ENCODE data around the gene ADAM29. TPM values are rescaled to one million over a fixed set of nuclear protein-coding genes. Genes with fewer than 3 reads are reported as not detected.
"Not testable (repeated sequence)": the region's sequence is repeated elsewhere in the genome, so short reads cannot be mapped to it uniquely, and the experiment has no call there.

The ADAM29 gene
- total RNA-seq, 1 donor from 2014 or later, result not detected

- DNase-seq (ENCODE audit: missing footprints) (no peak), ATAC-seq (no peak)
- intact Hi-C loops (cut with DNase I), result no loop called here
Measured at GRCh38 chr4:174935607-174936006, 17.4 kb downstream of the ADAM29 start.

- ATAC-seq, result no peak
- no peak for DNase-seq (ENCODE audit: missing footprints)
- intact Hi-C loops (cut with DNase I), result no loop called here
Measured at GRCh38 chr4:174940002-174940401, 21.8 kb downstream of the ADAM29 start.

- intact Hi-C loops (cut with DNase I), result no loop called here
- ATAC-seq, result no peak
- no peak for DNase-seq (ENCODE audit: missing footprints)
Measured at GRCh38 chr4:174946246-174946645, 28.1 kb downstream of the ADAM29 start.

DNA sequence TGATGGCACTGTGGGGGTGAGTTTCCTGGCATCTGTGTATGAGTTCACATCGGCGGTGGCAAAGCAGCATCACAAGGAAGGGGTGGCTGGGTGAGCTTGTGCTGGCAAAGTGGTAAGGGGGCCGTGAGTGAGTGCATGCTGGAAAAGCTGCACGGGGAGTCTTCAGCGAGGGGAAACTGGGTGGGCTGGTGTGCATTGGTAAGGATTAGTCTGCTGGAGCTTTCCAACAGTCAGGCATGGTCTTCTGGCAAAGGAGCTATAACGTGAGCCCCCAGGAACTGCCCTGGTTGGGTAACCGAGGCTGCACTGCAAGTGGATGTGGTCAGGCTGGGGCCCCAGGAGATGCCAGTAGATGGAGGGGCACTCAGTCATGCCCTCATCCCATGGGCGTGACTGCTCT, 30.7 kb downstream of the ADAM29 start:
- intact Hi-C loops (cut with DNase I), result no loop called here
- no peak for ATAC-seq
- DNase-seq (ENCODE audit: missing footprints), result no peak

DNA sequence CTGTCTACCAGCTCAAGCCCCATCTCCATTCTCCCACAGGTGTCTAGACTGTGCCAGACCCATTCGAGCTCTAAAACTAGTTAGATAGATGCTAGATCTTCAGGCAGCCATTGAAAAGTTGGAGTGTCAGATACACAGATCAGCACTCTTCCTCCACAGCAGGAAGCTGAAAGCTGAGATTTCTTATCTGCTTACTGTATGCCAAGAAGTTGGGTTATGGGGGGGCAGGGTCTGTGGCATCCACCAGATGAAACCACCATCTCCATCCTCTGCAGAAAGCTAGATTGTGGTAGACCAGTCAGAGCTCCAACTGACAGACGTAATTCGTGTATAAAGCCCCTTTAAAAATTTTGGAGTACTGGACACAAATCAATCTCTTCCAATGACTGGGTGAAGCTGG, 54.8 kb downstream of the ADAM29 start:
- DNase-seq (ENCODE audit: missing footprints), result no peak
- ATAC-seq, result no peak
- intact Hi-C loops (cut with DNase I), result no loop called here

GRCh38 chr4:174973336-174973735, 55.2 kb downstream of the ADAM29 start:
- DNase-seq (ENCODE audit: missing footprints) (no peak), ATAC-seq (no peak)
- intact Hi-C loops (cut with DNase I), result no loop called here

DNA sequence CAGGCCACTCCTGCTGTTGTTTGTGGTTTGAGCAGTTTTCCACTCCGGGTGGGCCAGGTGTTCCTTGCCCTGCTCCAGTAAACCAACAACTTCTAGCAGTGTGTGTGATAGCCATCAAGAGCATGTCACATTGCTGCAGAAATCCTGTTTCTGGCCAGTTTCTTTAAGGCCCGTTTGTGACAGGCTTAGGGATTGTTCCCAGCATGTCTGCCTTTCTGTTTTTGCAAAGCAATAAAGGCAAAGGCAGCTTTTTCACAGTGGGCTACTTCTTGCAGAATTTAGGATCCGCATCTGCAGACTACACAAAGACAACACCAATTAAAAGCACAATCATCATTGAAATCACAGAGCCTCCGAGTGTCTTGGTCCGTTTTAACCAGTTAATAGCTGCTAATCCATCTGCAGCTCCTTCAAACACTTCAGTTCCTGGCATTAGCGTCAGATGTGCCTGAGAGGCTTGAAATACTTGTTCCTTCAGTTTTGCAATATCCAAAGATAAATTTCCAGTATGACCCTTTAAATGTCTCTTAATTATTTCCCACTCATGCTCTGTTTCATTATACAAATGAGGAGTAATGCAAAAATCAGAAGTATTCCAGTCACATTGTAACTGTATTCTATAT, 65.1 kb downstream of the ADAM29 start:
- DNase-seq (ENCODE audit: missing footprints), result no peak
- ATAC-seq, result no peak
- intact Hi-C loops (cut with DNase I), result no loop called here

DNA sequence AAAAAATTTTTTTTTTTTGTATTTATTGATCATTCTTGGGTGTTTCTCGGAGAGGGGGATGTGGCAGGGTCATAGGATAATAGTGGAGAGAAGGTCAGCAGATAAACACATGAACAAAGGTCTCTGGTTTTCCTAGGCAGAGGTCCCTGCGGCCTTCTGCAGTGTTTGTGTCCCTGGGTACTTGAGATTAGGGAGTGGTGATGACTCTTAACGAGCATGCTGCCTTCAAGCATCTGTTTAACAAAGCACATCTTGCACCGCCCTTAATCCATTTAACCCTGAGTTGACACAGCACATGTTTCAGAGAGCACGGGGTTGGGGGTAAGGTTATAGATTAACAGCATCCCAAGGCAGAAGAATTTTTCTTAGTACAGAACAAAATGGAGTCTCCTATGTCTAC, 65.7 kb downstream of the ADAM29 start:
- intact Hi-C loops (cut with DNase I); ATAC-seq; DNase-seq (ENCODE audit: missing footprints): not testable (repeated sequence)

DNA sequence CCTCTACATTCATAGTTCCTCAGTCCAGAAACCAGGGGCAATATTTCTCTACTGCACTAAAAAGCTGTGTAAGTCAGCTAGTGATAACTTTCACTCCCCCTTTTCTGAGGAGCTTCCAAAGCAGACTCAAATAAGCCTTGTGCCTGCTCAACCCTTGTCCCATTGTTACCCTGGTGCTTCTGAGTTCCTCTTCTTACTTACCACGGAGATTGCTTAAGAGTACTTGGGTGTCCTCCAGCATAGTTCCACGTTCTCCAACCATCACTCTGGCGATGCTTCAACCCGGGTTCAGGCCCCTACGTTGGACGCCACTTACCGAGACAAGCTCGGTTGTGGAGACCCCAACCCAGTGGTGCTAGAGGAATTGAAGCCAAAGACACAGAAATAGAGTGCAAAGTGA, 71.6 kb downstream of the ADAM29 start:
- no peak for ATAC-seq
- intact Hi-C loops (cut with DNase I), result no loop called here
- DNase-seq (ENCODE audit: missing footprints), result no peak

DNA sequence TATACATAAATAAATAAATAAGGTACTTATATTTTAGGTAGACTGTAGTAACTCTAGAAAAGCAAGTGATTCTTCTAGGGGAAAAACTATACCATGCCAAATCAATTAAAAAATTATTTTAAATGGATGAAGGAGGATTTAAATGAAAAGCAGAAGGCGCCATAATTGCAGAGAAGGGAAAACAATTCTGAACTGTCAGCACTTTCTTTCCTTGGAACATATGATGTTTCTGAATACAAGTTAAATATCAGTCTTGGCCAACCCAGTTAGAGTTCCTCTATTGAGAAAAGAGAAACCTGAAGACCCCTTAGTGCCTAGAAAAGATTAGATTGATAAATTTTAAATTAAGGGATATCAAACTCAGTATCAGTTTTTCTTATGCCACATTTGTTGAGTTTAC, 75.8 kb downstream of the ADAM29 start:
- DNase-seq (ENCODE audit: missing footprints), result no peak
- intact Hi-C loops (cut with DNase I), result no loop called here
- no peak for ATAC-seq

- DNase-seq (ENCODE audit: missing footprints), result no peak
- ATAC-seq, result no peak
- intact Hi-C loops (cut with DNase I), result no loop called here
Measured at GRCh38 chr4:174996079-174996478, 77.9 kb downstream of the ADAM29 start.

- DNase-seq (ENCODE audit: missing footprints), result no peak
- no peak for ATAC-seq
- intact Hi-C loops (cut with DNase I), result no loop called here
Measured at GRCh38 chr4:174999407-174999806, 81.2 kb downstream of the ADAM29 start.

DNA sequence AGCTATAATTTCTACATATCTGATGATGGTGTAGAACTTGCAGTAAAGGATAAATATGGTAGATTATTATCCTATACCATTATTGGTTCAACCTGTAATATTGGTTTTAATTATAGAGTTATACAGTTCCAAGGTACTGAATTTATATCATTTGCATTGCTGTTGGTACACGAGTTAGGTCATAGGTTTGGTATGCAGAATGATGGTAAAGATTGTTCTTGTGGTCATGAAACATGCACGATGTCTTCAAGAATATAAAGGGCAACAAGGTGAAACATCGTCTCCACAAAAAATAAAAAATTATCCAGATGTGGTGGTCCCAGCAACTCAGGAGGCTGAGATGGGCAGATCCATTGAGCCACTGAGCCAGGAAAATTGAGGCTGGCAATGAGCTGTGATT, 99.6 kb downstream of the ADAM29 start:
- intact Hi-C loops (cut with DNase I), result no loop called here
- ATAC-seq (no peak), DNase-seq (ENCODE audit: missing footprints) (no peak)

- ATAC-seq; intact Hi-C loops (cut with DNase I); DNase-seq (ENCODE audit: missing footprints): not testable (repeated sequence)
Measured at GRCh38 chr4:175019447-175019846, 101.3 kb downstream of the ADAM29 start.

Other genes with a start within 250 kb of the ADAM29 start
- not detected for gene GLRA3, start 89.1 kb upstream of the ADAM29 start, total RNA-seq